HG02943 (cell line): ENCODE results near the gene ADAM12.
"Not testable (repeated sequence)": the region's sequence is repeated elsewhere in the genome, so short reads cannot be mapped to it uniquely, and the experiment has no call there.

Source experiments
- ATAC-seq: cut with Tn5 transposase; IDR thresholded peaks from one replicate; pipeline ENCODE4 v1.9.1; 2021; ENCODE audit warnings: mild to moderate bottlenecking, low read depth, moderate library complexity; ENCODE audit not compliant: unreplicated experiment

Gene ADAM12

GRCh38 chr10:126375926-126376554 is 12.2 kb downstream of the ADAM12 start:
- no peak for ATAC-seq

GRCh38 chr10:126375299-126375698 is 13.0 kb downstream of the ADAM12 start:
- no peak for ATAC-seq

- ATAC-seq, result no peak
These were observed 13.8 kb downstream of the ADAM12 start for GRCh38 chr10:126374435-126374834.

GRCh38 chr10:126373972-126374371 is 14.3 kb downstream of the ADAM12 start:
- ATAC-seq, result no peak

GRCh38 chr10:126373147-126373546 is 15.1 kb downstream of the ADAM12 start:
- no peak for ATAC-seq

GRCh38 chr10:126372396-126372795 is 15.9 kb downstream of the ADAM12 start:
- ATAC-seq, result no peak

GRCh38 chr10:126369125-126369710 is 19.1 kb downstream of the ADAM12 start:
- ATAC-seq, result no peak

GRCh38 chr10:126357169-126357568 is 31.1 kb downstream of the ADAM12 start:
- no peak for ATAC-seq

- ATAC-seq, result no peak
These were observed 34.6 kb downstream of the ADAM12 start for GRCh38 chr10:126353666-126354065.

GRCh38 chr10:126352453-126352852 is 35.8 kb downstream of the ADAM12 start:
- ATAC-seq, result no peak

GRCh38 chr10:126351021-126351420 is 37.3 kb downstream of the ADAM12 start:
- no peak for ATAC-seq

- no peak for ATAC-seq
These were observed 37.9 kb downstream of the ADAM12 start for GRCh38 chr10:126350216-126350992.

- ATAC-seq, result no peak
These were observed 38.6 kb downstream of the ADAM12 start for GRCh38 chr10:126349676-126350075.

GRCh38 chr10:126349101-126349500 is 39.2 kb downstream of the ADAM12 start:
- ATAC-seq, result no peak

- not testable (repeated sequence) for ATAC-seq
These were observed 44.8 kb downstream of the ADAM12 start for GRCh38 chr10:126343496-126343895.

- no peak for ATAC-seq
These were observed 45.6 kb downstream of the ADAM12 start for GRCh38 chr10:126342680-126343079.

- no peak for ATAC-seq
These were observed 46.8 kb downstream of the ADAM12 start for GRCh38 chr10:126341491-126341890.

- ATAC-seq, result no peak
These were observed 50.9 kb downstream of the ADAM12 start for GRCh38 chr10:126337251-126337810.

- no peak for ATAC-seq
These were observed 51.5 kb downstream of the ADAM12 start for GRCh38 chr10:126336801-126337200.

GRCh38 chr10:126334272-126334671 is 54.0 kb downstream of the ADAM12 start:
- ATAC-seq, result no peak

- no peak for ATAC-seq
These were observed 55.7 kb downstream of the ADAM12 start for GRCh38 chr10:126332576-126332975.
